Renal cortex interstitium (tissue), 11 donors: ENCODE results near the gene PHACTR1. TPM values are rescaled to one million over a fixed set of nuclear protein-coding genes. Genes with fewer than 3 reads are reported as not detected.

Source experiments
- DNase-seq, 11 donors: peaks; one replicate each; pipeline ENCODE4 v3.0.0-alpha.2; 2013; ENCODE audit warnings: low read depth in 9 of 11, low spot score in 4 of 11; ENCODE audit errors: extremely low read depth in 1 of 11
- polyA plus RNA-seq, 3 donors: library from polyadenylated mRNA; unstranded; fragments of 120-200 nt; gene quantifications; one replicate each; pipeline ENCODE4 v1.2.1, GENCODE V29; 2013; ENCODE audit not compliant: insufficient read length in 3 of 3

PHACTR1 gene
- polyA plus RNA-seq, 3 donors = 13.6 to 23.2 (median 15.0) TPM

DNA sequence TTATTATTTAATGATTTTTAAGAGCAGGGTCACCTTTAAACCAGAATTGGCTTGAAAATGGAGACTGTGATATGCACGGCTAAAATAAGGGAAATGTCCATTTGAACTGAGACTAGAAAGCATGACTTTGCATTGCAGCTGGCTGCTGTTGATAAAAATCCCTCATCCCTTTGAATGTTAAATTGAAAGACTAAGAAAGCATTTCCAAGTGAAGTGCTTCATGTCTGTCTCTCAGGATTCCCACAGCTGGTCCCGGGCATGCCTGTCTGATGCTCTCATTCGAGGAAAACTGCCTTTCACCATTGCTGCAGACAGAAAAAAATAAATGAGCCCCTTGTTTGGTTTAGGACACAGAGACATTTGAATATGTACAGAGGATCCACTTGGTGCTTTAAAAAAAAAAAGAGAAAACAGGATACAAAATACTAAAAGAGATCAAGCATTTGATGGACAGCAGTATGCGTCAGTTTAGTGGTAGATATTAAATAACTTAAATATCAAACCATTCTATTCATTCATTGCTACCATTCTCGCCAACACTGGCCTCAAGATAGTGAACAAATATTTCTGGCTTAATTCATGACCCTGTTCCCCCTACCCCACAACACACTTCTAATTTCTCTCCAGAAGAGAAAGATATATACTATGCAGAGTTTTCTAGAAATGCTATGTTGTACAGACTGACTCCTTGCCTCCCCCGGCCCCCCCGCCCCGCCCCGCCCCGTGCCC is 556.8 kb downstream of the PHACTR1 start:
- DNase-seq = no peak

GRCh38 chr6:13273931-13274706 is 557.6 kb downstream of the PHACTR1 start:
- no peak for DNase-seq

DNA sequence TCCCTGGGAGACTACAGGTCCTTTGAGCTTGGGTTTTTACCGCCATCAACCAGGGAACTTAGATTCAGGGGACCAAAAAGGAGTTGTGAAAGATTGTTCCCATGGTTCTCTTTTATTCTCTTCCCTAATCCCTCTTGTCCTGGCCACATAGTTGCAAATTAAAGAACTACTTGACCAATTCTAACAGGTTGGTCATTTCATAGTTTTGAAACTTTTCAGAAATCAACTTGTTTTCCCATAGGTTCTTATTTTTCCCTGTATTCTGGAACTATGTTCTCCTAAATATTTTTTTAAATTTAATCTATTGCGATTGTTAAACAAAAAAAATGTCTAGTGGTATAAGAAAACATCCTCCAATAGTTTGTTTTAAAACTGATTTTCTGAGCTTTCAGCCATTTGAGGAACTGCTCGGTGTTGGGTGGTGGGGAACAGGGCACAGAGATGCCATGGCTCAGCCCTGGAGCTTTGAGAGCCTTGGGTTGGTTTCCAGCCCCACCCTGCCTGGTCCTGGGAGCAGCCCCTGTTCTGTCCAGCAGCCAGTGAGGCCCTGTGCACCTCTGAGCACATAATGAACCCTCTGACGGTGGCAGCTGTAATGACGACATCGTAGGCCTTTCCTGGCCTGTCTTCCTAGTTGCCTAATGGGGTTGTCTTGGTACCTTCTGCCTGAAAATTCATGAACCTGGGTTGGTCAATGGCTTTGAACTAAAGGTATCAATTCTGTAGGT is 558.3 kb downstream of the PHACTR1 start:
- DNase-seq = no peak

GRCh38 chr6:13275435-13275989 is 558.9 kb downstream of the PHACTR1 start:
- DNase-seq = no peak

DNA sequence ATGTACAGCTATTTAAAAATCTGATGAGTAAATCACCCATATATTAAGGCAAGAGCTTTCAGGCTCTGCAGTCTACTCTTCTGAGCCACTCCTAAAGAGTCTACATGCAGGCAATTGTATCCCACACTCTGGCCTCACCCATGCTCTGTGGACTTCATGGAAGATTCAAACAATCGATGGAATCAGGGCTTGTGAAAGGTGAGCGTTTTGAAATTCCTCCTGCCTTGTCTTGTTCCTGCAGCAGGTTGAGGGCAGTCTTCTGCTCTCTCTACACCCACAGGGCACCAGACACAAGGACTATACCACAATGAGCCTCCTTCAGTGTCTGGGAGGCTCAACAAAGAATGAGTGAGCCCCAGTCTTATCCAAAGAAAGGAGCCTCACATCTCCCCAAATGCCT is 560.7 kb downstream of the PHACTR1 start:
- DNase-seq = no peak

GRCh38 chr6:13278164-13278563 is 561.6 kb downstream of the PHACTR1 start:
- DNase-seq = no peak

- no peak for DNase-seq
Measured at GRCh38 chr6:13278991-13279390, 562.4 kb downstream of the PHACTR1 start.

- DNase-seq = no peak
Measured at GRCh38 chr6:13280254-13280653, 563.7 kb downstream of the PHACTR1 start.

- no peak for DNase-seq
Measured at GRCh38 chr6:13281686-13282085, 565.1 kb downstream of the PHACTR1 start.

- DNase-seq = no peak
Measured at GRCh38 chr6:13282393-13283069, 566.0 kb downstream of the PHACTR1 start.

- no peak for DNase-seq
Measured at GRCh38 chr6:13283331-13283730, 566.8 kb downstream of the PHACTR1 start.

- no peak for DNase-seq
Measured at GRCh38 chr6:13284646-13285045, 568.1 kb downstream of the PHACTR1 start.

DNA sequence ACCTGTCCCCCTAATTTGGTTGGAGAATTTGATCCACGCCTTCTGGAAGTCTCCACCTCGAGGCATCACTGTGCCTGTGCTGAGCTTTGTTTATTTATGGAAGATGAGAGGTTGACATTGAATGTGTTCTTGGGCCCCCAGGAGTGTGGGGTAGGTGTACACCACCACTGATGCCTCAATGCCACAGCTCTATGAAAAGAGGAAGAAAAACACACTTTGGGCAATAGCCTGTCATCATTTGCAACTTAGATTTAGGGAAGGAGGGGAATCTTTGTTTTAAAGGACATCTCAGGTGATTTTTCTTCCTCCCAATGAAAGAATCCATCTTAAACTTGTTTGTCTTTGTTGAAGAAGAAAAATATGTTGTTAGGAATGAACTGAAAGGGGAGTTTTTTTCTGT is 569.1 kb downstream of the PHACTR1 start:
- no peak for DNase-seq

DNA sequence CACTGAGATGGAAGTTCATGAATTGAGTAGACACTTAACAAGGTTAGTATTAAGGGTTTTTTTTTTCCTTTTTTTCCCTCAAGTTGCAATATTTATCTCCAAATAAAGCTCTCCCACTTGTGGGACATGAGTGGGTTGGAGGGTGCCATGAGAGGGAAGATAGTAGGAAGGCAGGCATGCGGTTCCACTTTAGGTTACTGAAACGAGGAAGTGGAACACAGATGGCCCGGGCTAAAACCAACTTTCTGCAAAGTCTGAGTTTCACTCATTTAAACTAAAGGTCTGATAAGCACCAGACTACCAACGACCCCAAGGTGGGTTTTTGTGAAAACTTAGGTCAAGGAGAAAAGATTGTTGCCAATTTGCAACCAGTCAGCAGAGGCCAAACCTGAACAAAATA is 569.6 kb downstream of the PHACTR1 start:
- DNase-seq = no peak

DNA sequence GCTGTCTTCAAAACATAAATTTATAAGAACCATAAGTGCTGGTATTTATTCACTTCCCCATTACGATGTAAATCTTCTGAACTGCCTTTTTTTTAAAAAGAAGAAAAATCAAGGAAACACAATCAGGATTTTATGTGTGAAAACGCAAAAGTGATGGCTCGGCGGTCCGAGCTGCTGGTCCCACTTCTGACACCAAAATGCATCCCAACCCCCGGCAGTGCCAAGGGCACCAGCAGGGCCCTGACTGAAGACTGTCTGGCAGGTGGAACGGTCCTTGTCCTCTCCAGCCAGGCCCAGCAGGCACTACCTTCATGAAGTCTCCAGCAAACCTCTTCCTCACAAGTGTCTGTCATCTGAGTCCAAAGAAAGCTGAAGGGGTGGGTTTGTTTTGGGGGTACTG is 570.5 kb downstream of the PHACTR1 start:
- no peak for DNase-seq

DNA sequence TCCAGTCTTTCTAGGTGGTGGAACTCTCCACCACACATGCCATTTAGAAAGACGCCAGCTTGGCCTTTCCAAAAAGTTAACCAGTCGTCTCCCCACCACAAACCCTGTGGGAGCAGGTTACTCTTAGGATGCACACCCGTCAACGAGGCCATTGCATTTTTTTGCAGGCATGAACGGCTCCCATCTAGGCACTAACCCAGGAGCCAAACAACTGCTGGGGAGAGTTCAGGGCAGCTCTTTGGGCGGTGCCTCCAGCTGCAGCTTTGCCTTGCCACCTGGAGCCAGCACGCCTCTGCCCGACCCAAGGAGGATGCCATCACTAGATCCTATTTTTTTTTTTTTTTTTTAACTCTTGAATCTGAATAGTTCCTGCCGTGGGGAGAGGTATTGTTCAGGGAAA is 571.9 kb downstream of the PHACTR1 start:
- DNase-seq = no peak

GRCh38 chr6:13288969-13289391 is 572.4 kb downstream of the PHACTR1 start:
- no peak for DNase-seq

DNA sequence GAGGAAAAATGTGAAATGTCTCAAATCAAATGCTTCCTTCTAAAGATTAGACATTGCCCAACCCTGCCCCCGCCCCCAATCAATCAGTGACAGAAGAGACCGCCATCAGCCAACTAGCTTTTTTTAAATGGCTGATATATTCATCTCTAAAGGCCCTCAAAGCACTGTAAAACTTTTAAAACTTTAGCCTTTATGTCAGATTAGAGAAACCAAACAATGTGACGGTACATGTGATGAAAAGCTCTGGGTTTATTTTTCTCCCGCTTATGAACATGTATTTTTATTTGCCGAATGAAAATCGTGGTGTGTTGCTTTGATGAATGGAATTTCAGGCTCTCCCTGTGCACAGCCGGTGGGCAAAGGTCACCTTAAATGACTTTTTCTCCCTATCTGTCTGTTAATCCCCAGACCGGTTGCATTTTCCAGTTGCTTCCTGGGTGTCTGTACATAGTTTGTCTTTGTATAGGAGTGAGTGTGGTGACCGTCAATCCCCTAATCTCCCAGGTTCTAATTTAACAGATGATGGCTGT is 573.3 kb downstream of the PHACTR1 start:
- no peak for DNase-seq

DNA sequence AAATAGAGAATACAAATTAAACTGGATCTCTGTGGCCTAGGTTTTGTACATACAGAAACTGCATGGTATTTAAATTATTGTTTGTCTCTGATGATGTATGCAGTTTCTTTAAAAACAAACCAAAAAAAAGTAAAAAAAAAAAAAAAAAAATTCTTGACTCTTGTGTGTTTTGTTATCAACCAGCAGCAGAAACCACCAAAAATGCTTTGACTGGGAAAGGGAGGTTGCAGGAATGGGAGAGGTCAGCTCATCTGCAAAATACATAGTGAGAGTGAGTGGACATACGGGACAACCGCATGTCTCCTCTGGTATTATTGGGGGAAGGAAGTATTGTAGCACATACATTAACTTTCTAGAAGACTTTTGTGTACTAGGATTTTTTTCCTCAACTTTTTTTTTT is 573.8 kb downstream of the PHACTR1 start:
- DNase-seq = no peak
